HG03342 (cell line): ENCODE results near the gene CDKN2B-AS1.

Experiments used
- ATAC-seq: cut with Tn5 transposase; IDR thresholded peaks from one replicate; pipeline ENCODE4 v1.9.1; 2021; ENCODE audit warnings: mild to moderate bottlenecking, moderate library complexity; ENCODE audit not compliant: unreplicated experiment

The CDKN2B-AS1 gene

DNA sequence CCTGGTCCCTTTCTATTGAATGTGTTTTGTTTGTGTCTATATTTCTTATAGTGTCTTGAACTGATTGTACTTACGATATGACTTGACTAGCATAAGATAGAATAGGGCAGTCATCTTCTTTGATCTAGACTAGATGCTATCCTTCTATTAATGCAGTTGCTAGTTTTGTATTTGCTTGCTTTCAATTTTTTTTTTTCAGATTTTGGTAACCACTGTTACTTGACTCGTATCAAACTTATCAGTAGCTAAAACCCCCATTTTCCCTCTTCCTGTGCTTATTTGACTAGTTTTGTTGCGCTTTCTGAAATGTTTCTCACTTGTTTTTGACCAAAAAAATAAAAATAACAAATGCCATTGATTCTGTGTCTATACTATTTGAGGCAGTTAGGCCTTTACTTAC lies 83.5 kb downstream of the CDKN2B-AS1 start:
- ATAC-seq, result no peak

DNA sequence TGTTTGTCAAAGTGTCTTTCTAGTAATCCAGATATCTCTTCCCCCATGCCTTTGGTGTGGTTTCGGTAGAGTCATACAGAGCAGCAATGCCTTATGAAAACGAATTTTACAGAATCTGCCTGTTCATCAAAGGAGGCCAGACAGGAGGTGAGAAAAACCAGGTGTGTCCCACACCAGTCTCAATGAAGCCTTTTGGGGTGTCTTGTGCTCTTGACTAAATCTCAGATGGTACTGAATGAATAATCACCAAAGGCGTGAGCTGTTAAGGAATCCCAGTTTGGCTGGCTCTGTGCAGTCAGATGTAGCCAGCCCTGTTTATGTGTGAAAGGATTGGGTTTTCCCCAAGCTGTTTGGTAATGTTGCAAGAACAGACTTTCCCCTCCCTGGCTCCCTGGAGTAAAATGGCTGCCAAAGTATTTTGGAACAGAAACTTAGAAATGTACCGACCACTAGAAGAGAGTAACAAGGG lies 85.3 kb downstream of the CDKN2B-AS1 start:
- peak; percentile 83 for ATAC-seq

DNA sequence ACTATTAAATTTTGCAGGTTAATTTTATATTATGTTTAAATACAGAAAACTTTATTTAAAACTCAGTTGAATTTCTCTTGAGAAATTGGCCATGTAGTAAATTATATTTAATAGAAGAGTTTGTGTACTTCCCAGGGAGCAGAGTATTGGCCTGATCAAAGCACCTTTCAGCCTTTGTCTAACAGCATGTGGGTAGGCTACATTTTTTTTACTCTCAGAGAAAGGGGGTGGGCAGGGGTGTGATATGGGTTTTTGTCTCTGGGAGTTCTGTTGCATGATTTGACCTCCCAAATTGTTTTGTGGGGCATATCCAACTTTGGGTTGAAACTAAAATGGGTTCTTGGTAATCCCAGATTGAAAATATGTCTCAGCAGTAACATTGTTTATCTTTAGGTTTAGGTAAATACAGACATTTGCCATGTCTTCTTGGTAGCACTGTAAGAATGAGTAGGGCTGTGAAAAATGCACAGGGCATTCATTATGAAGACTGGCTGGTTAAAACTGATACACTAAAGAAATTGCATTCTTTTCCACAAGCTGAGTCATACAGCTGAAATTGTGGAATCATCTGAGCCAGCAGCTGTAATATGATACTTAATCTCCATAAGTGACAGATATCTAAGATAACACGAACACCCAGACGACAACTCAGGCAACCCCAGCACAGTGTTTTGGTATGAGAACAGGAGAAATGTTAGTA lies 89.9 kb downstream of the CDKN2B-AS1 start:
- ATAC-seq, result no peak

DNA sequence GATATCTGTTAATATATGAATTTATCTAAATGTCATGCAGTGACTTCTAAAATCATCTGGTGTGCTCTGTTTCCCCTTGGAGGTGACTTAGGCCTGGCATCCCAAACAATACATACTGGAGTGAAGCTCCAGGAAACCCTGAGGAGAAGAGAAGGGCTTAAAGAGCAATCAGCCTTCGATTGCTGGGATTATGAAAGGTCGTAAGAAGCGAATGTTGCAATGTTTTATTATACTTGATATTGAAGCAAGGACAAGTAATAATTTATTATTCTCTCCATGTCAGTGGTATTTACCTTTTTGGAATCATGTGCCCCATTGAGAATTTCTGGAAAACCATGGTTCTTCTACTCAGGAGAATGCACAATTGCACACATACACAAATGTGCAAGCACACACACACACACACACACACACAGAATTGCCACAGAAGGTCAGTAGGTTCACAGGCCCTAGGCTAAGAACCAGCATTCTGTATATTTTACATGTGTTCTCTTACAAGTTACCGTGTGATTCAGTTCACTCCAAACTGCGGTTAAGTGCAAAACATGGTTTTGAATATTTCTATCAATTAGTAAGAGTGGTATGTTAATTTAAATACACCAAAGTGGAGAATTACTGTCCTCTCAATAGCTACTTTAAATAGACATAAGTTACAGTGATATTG lies 93.6 kb downstream of the CDKN2B-AS1 start:
- no peak for ATAC-seq

DNA sequence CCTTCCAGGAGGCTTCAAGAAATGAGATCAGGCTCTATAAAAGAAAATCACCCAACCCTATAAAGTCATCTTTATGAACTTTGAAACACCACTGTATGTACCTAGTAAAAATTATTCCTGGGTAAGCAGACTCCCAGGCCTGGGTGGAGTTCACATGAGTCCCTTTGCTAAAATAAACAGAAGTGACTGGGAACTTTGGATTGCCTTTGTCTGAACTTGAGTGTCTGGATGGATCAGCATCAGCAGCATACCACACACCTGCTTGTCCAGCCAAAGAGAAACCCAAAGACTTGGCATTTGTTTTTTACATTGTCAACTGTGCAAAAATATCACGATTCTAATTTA lies 94.1 kb downstream of the CDKN2B-AS1 start:
- no peak for ATAC-seq

DNA sequence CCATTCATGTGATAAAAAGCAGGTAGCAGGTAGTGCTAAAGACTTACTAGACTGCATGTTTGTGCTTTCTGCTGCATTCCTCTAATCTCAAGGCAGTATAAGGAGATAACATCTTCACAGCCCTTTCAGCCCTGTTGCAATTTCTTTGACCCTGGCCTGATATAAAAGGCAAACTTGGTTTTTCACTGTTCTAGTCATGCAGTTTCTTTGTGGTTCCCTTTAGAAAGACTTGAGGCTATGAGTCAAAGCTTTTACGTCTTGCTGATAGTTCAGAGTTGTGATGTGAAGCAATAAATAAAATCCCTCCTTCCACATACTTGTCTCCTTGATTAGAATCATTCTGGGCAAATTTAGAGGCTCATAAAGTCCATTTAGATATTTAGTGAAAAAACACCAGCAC lies 103.1 kb downstream of the CDKN2B-AS1 start:
- no peak for ATAC-seq

DNA sequence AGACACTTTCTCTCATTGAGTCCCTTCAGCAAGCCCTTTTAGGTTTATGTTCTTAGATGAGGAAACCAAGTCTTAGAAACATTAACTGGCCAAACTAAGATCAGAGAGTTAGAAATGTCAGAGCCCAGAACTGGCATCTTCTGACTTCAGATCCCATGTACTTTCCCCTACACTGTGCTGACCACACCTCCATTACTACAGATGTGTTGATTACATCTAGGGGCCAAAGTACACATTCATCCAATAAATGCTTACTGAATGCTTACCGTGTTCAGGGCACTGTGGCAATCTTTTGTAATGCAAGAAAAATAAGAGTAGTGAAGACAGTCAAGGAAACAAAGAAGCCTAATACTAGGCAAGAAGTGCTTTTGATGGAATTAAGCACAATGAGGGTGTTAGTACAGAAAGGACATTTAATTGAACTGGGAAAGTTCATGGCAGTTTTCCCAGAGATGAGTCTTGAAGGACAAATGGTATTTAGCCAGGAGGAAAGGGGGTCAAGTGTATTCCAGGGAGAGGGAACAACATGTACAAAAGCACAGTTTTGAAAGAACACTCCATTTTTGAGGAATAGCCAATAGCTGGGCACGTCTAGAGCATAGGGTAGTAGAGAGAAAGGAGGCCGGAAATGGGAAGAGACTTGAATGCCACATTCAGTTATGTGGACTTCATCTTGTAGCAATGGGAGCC lies 104.2 kb downstream of the CDKN2B-AS1 start:
- no peak for ATAC-seq

DNA sequence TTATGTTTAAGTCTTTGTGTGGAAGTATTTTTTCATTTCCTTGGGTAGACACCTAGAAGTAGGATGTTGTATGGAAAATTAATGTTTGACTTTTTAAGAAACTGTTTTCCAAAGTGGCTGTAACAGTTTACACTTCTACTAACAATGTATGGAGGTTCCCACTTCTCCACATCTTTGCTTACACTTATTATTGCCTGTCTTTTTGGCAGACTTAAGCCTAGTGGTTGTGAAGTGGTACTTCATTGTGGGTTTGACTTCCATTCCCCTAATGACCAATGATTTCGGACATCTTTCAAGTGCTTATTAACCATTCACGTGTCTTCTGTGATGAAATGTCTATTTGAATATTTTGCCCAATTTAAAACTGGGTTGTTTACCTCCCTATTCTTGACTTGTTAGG lies 106.0 kb downstream of the CDKN2B-AS1 start:
- peak; percentile 38 for ATAC-seq

DNA sequence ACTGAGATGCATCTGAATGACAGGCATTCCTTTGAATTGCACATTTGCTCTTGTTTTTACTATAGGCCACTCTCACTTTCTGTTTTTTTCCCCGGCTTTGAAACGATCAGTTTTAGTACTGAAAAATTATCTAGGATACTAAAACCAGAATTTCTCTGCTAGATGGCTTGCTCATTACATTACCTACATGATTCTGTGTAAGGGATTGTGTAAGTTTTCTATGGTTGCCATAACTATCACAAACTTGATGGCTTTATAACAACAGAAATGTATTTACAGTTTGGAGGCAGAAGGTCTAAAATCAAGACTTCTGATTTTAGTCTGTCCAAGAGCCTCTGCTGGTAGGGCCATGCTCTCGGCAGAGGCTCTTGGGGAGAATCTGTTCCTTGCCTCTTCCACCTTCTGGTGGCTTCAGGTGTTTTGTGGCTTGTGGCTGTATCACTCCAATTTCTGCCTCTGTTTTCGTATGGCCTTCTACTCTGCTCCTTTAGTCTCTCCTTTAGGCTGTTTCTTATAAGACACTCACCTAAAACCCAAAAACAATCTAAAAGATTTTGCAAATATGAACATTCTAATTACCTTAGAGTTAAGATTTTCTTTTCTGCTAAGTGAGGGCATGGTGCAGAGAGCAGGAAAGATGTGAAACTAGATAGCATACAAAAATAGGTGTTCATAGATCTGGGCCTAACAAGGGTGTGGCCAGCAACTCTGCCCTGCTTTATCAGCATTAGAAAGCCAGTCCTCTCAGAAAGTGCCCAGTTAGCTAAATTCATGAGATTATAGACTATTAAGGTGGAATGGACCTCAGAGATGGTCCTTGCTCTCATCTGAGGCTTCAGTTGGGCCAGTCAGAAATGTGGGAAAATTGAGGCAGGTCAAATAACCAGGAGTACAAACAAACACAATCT lies 107.8 kb downstream of the CDKN2B-AS1 start:
- ATAC-seq, result no peak

DNA sequence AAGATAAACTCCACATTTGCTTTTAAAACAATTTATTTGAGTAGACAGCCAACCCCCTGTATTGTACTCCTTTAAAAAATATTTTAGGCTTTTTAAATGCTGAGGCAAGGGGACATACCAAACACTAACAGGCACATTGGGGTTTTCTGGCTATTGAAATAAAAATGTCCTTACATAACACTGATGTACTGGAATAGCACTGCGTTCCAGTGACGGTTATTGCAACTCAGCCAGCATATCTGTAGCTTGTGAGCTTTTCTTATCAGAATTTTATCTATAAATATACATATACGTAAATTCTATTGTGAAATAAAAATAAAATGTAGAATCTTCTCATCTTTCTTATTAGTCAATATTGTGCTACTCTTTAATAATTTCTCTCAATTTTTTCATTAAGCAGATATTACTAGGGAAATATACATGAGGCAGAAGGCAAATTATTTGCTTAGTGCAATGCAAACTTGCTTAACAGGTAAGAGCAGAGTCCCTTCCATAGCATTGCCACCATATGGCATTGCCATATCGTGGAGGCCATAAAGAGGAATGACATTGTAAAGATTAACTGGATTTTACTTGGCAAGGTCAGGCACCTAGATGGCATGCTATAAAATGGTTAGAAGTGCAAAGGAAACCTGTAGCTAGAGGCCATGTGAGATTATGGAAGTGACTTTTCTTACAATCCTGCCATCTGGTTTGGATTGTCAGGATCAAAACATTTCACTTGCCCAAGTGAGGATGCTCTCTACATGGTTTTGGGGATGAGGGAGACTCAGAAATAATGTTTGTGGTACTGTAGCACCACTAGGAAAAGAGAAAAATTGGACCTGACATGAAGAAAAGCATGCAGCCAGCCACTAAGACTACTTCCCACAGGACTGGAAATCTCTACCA lies 109.3 kb downstream of the CDKN2B-AS1 start:
- no peak for ATAC-seq

DNA sequence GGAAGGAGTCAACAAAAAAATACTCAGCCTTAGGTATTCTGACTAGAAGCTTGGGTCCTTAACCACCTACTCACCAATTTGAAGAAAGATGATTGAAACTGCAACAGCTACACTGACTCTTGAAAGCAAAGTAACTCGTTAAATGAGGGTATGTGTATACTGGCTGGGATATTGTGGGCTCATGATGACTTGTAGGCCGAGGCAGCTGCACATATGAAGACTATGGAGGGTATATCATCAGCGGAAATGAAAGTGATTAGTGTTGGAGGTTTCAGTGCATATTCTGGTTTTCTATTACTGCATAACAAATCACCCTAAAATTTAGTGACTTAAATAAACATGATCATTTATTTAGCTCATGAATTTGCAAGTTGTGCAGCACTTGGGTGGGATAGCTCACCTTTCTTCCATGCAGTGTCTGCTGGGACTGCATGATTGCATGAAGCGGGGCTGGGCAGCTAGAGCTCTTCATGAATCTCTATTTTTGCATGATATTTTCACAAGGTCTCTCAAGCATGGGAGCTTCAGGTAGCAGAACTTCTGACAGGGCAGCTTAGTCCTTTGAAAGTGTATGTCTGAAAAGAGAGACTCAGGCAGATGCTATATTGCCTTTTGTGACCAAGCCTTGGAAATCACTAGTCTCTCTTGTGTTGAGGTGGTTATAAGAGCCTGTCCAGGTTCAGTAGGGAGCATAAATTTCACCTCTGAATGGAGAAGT lies 110.6 kb downstream of the CDKN2B-AS1 start:
- ATAC-seq, result peak; percentile 94

DNA sequence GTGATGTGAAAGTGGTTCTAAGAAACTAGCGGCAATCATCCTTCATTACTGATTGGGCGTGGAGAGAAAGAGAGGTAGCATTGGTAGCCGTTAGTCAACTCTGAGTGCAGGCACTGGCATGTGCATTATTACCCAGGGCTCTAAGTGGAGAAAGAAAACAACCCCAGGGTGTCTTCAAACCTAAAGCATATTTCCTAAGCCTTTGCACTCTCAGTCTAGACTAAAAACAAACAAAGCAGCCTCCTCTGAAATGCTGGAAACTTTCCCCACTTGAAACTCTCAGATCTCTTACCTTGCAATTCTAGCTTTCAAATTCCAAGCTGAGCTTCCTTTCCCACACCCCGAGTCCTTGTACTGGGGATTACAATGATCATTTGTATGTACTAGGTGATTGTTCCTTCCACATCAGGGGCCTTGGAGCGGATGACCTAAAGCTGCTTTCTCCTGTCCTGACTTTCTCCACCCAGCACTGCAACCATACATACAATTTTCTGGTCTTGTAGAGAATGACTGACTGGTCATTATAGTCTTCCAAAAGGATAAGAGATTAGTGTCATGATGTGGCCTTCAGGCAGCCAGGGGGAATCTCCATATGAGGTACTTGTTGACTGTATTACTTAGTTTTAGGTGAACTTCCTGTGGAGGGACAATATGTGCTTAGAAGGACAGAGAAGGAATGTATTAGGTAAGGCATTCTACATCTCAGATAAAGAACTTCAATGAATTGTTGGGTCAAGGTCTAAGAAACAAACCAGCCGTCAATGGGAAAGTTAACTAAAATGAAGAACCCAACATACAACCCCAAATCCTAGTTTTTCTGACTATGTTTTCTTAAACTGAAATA lies 112.8 kb downstream of the CDKN2B-AS1 start:
- no peak for ATAC-seq

DNA sequence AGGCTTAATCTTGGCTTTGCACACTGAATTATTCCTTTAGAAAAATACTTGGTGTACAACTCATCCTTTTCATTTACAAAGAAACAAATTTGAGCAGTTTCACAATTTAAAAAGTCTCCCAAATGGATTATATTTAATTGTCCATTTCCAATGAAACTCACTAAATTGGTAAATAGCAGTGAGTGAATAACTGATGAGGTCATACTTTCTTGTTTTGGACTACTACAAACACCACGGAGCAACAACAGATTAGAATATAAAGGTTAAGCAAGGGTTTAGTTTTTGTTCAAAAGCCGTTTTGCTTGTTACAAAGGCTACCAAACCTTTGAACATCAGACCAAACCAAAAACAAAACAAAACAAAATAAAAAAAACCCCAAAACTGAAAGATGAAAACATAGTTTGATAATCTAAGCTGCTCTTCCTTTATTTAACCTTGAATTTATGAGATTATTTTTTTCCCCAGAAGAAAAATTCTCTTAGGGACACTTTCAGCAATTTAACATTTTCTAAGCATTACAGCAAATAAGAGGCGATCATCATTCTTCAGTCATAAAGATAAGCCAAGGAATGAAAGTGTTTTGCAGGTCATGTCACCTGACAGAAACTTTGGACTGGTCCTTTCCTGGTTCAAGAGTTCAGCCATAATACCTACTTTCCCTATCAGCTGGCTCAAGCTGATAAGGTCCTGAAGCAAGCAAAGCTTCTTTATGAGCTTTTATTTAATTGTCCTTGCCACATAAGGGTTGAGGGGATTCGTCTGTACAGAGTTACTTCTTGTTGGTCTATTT lies 114.2 kb downstream of the CDKN2B-AS1 start:
- ATAC-seq, result no peak

DNA sequence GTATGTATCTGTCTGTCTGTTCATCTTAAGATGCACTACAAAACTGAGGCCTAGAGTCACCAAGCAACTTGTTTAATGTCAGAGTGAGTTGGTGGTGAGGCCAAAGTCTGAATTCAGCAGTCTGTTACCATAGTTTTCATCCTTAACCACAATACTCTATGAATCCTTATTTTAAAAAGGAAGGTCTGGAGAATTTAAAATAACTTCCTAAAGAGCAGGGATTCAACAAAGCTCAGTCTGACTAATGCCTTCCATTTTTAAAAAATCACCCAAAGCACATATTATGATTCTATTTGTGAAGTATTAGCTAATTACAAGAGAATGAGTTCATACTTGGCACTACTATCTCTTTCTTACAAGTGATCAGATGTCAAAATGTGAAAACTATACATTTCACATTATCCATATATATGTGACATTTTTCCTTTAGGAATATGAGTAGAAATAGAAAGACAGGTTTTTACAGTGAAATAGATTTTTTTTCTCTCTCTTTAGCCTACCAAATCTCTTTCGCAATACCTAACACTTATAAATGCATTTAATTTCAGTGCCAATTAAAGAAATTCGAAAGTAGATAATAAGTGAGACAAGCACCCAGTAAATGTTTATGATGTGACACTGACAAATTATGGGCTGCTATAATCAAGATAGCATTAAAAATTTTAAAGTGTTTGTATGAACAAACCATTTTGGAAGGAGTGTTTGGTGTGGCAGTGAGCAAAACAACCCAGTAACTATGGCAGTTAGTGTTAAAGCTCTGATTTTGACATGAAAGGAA lies 116.8 kb downstream of the CDKN2B-AS1 start:
- no peak for ATAC-seq

DNA sequence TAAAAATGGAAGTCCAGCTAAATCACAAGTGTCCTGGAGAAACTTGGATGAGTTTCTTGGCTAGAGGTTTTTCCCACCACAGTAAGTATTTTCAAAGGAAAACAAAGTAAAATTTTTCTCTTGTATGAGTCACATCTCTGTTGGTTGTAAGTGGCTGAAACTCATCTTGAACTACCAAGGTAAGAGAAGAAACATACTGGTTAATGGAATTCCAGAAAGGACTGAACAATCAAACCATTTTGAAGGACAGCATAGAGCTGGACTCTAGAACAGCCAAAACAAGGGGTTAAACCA lies 117.3 kb downstream of the CDKN2B-AS1 start:
- ATAC-seq, result no peak

DNA sequence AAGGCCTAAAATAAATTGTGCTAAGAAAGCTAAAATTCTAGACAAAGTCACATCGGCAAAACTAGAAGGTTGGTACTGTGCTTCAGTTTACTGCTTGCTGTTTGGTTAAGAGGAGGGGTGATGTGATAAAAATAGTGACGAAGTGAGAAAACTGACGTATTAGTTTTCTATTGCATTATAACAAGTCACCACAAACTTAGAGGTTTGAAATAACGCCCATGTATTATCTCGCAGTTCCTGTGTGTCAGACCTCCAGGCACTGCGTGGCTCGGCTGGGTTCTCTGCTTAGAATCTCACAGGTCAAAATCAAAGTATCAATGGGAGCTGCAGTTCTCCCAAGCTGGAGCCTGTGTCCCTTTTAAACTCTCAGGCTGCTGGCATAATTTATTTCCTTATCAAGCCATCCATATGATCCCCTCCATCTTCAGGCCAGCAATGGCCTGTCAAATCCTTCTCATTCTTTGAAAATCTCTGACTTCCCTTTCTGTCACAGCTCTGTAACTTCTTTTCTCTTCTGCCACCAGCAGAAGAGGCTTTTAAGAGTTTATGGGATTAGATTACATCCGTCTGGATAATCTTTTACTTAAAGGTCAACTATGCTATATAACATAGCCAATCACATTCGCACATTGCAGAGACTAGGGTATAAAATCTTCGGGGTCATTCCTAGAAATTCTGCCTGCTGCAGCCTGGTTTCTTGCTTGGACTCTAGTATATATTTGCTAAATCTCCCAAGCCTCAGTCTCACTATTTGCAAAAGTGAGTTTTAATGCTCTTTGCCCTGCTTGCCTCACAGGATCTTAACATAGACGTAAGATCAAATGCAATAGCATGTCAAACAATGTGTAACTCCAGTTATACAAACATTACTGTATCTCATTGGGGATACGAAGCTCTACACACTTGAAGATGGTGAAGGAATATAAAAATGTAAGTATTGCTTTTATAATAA lies 118.6 kb downstream of the CDKN2B-AS1 start:
- ATAC-seq, result no peak
